ENCODE data around the gene ELMO1. TPM values are rescaled to one million over a fixed set of nuclear protein-coding genes. Genes with fewer than 3 reads are reported as not detected.

ELMO1 gene
- total and polyA plus RNA-seq, 2 of the 13 experiments (the other 11 are each of a cell fraction or from before 2014, with no cell fraction given): 0.11 to 0.17 TPM

DNA sequence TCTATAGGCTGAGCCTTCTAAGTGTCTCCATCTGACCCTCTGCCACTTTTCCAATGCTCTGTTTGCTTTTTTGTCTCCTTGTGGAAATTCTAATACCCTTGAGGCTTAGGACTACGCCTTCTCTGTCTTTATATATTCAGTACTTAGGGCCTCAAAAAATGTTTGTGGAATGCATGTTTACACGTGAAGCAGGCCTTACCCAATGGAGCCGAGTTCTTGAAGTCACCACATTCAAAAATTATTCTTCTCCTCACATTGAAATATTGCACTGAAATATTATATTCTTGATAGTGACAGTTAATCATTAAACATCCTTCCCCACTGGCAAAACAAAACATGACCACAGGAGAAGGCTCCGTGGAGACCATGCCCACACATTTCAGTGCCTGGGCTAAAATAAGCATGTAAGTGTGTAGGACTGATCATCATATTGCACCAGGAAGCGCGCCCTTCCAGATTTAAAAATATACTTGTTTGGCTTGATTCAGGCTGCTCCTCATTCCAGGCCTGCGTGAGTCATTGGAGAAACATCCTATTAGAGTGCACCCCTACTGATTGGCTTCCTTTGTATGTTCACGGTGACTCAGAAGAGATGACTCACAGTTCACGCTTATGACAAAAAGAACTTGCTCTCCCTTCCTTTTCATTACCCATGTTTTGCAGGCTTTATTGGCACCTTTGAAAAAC lies 416.9 kb downstream of the ELMO1 start (continued):
- TF ChIP-seq, protein P1, sequence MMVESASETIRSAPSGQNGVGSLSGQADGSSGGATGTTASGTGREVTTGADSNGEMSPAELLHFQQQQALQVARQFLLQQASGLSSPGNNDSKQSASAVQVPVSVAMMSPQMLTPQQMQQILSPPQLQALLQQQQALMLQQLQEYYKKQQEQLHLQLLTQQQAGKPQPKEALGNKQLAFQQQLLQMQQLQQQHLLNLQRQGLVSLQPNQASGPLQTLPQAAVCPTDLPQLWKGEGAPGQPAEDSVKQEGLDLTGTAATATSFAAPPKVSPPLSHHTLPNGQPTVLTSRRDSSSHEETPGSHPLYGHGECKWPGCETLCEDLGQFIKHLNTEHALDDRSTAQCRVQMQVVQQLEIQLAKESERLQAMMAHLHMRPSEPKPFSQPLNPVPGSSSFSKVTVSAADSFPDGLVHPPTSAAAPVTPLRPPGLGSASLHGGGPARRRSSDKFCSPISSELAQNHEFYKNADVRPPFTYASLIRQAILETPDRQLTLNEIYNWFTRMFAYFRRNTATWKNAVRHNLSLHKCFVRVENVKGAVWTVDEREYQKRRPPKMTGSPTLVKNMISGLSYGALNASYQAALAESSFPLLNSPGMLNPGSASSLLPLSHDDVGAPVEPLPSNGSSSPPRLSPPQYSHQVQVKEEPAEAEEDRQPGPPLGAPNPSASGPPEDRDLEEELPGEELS (CRISPR knock-in tag; IDR thresholded peaks at IDR 0.05): peak; percentile 65; the same call in 1 of the 2 replicates
- TF ChIP-seq ISL2 (CRISPR knock-in tag; IDR thresholded peaks at IDR 0.05) (peak; percentile 63; the same call in 1 of the 2 replicates), ASH2L (IDR thresholded peaks at IDR 0.05; ENCODE audit: insufficient read length, low read depth, low read length) (peak; percentile 48), ZBTB14 (CRISPR knock-in tag; IDR thresholded peaks at IDR 0.05) (no peak), ZNF670 (CRISPR knock-in tag; IDR thresholded peaks at IDR 0.05; ENCODE audit: borderline replicate concordance) (0 out of 2 replicates have a peak, but pooled peaks have one; percentile 33), SOX13 (IDR thresholded peaks at IDR 0.05) (no peak), SOX13 (CRISPR knock-in tag; conservative IDR thresholded peaks at IDR 0.05 in 1 of 2, IDR thresholded peaks at IDR 0.05 in 1 of 2) (peak in 1 of 2 experiments; percentile 71; a peak in 2 of 4 replicates), ZNF205 (CRISPR knock-in tag; IDR thresholded peaks at IDR 0.05) (no peak), HDAC2 (CRISPR knock-in tag; IDR thresholded peaks at IDR 0.05) (peak; percentile 41; the same call in 1 of the 2 replicates)

Measured in HepG2 (cell line).